Germinal center (tissue), 1 donor: ENCODE data around the gene BANP.
A peak's percentile ranks its signal among the peaks of the same experiment; 100 is the strongest.

Experiments used
- DNase-seq: peaks from one replicate; pipeline ENCODE4 v3.0.0; 2012; ENCODE audit warnings: mixed read lengths, low spot score

The BANP gene

GRCh38 chr16:87949071-87949744 is 2.0 kb upstream of the BANP start:
- DNase-seq: no peak

DNA sequence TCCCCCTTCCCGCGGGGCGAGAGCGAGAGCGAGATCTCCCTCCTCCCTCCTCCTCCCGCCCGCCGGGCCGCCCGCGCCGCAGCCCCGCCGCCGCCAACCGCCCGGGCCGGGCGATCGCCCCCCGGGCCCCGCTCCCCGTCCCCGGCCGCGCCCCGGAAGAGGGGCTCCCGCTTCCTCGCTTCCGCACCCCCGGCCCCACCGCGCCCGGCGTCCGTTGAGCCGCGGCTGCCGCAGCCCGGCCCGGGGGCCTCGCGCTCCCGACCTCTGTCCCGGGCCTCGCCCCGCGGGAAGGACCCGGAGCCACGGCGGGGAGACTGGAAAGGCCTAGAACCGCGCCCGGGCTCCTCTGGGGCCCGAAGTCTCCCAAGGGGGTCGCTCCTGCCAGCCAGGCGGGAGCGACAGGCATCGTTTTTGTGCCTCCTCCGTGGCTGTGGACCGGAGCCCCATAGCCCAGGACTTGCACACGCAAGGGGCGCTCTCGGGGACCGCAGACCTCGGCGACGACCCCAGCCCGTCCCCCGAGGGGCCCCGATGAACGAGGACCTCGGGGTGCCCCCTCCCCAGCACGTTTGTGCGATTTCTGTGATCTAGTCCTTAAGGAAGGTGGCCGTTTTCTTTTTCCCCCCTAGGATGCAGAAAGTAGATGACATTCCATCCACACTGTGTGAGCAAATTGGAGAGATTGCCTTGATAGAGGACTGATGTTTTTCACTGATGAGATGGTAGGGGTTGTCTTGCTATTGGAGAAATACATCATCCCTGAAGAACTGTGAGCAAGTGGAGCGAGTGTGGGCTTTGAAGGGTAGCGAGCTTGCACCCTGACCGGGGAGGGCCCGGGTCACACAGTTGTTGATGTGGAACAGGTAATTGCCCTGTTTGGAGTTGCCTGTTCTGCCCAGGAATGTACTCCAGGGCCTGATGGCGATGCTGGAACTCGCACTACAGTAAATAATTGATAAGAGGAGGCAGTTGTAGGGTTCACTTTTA is 611 bp downstream of the BANP start:
- DNase-seq: no peak

DNA sequence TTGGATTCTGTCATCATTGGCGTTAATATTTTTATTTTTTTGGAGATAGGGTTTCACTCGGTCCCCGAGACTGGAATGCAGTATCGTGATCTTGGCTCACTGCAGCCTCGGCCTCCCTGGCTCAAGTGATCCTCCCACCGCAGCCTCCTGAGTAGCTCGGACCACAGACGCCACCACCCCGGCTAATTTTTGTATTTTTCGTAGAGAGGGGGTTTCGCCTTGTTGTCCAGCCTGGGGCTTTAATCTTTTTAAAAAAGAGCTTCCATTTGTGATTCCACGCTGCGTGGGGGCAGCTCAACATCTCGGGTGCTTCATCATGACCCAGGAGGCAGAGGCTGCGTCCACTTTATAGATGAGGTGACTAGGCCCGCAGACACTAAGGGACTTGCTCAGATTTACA is 1.5 kb downstream of the BANP start:
- no peak for DNase-seq

DNA sequence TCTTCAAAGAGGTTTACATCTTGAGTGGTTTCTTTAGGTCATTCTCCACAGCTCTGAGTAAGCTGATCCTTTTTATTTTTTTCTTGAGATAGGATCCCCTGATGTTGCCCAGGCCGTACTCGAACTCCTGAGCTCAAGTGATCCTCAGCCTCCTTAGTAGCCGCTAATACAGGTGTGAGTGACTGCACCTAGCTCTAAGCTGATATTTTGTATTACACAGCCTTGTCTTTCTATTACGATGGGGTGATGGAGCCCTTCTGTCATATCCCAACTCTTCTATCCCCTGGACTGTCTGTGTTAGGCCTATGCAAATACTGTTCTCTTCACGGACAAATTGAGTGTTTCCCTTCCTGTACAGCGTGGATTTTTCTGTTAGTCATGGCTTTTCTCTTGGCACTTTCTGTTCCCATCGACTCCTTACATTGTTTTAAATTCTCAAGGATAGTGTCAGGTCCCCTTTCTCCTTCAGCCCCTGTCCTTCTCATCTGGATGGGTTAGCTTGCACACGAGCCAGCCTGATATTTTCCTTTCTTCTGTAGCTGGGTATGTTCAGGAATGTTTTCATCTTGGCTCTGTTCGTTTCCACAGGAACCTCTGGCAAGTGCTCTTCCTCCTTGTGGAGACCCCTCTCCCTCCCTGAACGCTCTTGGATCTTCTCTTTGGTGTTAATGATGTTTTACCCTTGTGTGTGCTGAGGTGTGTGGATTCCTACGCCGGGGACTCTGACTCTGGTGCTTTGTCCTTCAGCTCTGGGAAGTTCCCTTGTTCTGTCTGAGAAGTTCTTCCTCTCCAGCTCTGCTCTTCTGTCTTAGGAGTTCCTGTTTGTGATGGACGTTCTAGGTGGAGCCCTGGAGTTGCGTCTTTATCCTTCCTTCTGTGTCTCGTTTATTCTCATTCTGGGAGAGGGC is 2.3 kb downstream of the BANP start:
- no peak for DNase-seq

- no peak for DNase-seq
These were observed 3.1 kb downstream of the BANP start for GRCh38 chr16:87954361-87954760.

GRCh38 chr16:87954826-87955225 is 3.6 kb downstream of the BANP start:
- DNase-seq: no peak

GRCh38 chr16:87955302-87956097 is 4.3 kb downstream of the BANP start:
- no peak for DNase-seq

DNA sequence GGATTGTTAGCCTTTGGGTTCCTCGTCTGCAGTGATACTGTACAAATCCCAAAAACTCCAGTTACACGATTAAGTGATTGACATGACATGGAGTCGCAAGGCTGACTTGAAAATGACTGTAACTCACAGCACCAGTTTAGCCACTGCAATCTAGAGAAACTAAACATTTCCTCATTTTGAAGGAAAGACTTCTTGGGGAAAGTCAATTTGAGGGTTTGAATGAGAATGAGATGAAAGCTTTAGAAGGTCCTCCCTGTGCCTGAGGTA is 4.8 kb downstream of the BANP start:
- no peak for DNase-seq

- DNase-seq: peak; percentile 64
These were observed 5.4 kb downstream of the BANP start for GRCh38 chr16:87956365-87957231.

DNA sequence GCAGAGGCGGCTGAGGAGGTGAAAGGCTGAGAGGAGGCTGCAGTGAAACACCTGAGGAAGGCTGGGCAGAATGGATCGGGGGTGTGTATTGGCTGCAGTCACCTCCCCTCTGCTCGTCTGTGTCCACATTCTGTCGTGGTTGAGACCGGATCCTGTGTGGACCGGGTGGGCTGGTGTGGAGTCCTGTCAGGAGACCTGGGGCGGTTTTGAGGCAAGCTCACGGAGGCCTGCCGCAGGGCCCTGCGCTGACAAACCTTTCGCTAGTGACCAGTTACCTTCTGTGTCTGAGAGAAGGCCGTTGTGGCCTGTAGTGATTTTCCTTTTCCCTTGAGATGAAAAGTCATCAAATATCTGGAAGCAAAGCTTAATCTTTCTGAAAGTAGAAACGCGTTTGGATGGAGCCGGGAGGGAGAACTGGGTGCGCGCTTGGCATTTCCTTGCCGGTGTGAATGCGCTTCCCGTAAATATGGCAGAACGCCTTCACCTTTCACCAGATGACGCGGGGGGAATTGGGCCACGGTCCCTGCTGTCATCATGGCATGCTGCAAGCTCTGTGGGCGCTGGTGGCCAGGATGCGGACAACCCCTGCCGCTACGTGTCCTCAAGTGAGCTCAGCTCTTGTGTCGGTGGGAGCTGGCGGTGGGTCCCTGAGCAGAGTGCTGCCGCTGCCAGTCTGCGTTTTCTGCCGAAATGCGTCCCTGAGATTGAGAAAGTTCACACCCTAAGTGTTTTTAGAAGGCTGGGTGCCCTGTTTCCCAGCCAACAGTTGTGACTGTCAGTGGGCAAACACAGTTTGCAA is 6.3 kb downstream of the BANP start:
- DNase-seq: no peak

DNA sequence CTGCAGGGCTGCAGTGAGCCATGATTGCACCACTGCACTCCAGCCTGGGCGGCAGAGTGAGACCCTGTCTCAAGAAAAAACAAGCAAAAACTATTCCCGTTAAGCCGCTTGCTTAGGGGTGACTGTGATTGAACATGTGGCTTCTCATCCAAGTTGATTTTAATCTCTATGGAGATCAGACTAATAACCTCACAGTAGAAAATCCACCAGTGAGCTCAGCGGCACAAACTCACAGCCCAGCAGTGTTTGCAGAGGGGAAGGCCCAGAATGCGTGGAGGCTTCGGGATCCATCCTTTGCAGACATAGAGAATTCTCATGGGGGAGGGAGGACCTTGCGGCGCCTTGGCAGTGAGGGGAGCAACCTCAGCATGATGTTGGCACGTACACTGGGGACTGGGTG is 7.4 kb downstream of the BANP start:
- no peak for DNase-seq

GRCh38 chr16:87959391-87959990 is 8.3 kb downstream of the BANP start:
- DNase-seq: no peak

DNA sequence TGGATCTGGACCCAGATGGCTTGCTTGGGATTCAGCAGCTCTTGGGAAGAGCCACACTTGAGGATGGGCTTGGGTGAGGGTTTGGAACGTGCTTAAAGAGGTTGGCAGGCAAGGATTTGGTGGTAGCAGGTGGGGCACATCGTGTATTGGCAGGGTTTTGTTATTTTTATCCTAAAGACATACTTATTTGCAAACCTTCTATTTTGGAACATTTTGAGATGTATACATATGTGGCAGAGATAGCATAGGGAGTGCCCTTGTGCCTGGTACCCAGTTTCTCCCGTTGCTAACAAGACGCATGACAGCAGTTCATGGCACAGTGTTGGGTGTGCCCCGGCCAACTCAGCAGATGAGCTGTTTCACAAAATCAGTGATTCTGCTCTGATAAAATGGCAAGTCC is 9.1 kb downstream of the BANP start:
- DNase-seq: no peak

DNA sequence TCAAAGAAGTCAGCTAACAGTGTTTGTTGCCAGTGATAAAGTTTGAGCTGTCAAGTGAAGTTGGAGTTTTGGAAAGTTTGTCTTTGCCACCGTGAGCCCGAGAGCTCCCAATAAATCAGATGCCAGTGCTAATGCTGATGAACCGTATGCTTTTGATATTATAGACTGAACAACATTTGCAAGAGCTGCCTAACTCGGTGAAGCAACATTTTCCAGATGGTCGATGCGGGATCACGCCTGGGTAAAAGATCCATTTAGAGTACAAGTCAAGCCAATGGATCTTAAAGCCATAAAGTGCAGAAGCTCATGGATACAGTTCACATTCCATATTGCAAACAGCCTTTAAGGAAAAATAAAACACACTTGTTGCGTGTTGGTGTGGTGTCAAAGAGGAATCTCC is 9.6 kb downstream of the BANP start:
- DNase-seq: no peak

GRCh38 chr16:87961623-87962022 is 10.4 kb downstream of the BANP start:
- no peak for DNase-seq

- DNase-seq: no peak
These were observed 12.2 kb downstream of the BANP start for GRCh38 chr16:87963400-87963799.

DNA sequence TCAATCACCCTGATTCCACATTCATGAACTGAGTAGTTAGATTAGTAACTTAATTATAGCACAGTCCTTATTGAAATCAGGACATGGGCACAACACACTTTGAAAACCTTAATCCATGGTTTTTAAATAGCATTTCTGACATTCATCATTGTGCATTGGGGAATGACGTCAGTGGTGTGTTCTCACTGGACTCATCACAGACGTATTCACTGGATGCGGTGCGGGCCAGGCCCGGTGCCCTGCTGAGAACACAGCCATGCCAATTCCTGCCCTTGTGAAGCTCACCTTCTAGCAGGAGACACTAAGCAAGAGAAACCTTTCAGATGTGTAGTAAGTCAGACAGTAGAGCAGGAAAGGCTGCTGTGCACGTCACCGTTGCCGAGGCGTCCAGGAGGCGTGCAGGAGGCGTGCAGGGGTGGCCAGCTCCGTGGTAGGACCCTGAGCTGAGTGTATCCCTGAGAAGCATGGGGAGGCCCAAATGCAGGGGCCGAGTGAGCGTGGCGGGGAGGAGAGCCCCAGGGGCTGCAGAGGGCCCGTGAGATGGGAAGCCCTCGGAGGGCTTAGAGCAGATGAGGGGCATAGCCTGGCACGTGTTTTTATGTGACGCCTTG is 12.9 kb downstream of the BANP start:
- DNase-seq: no peak

GRCh38 chr16:87965417-87965816 is 14.2 kb downstream of the BANP start:
- no peak for DNase-seq

DNA sequence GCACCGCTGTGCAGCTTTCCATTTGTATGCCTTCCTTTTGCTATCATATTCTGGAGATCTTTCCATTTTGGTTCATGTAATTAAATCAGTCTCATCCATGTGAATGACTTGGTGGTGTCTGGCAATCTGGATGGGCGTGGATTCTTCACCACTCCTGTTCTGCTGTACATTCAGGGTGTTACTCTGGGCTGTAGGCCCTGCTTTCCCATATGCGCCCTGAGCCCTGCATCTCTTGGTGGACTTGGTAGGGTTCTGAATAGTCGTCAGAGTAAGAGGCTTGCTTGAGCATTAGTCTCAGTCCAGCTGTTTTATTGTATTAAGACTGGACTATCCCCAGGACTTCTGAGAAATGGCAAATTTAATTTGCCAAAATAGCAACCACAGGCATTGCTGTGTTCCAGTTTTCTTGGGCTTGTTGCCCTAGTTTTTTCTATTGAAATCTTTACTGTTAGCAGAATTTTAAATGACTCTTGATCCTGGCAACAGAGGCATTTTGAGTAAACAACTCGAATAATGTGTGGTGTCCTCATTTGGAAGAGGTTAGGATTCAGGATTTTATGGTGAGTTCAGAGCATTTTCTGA is 14.9 kb downstream of the BANP start:
- no peak for DNase-seq
